GM12872 (cell line): ENCODE data around the gene SLC50A1.

ENCODE experiments used
- CTCF ChIP-seq: IDR thresholded peaks from 3 replicates; pipeline ENCODE4 v1.5.1; 2011; ENCODE audit warnings: low read depth, mild to moderate bottlenecking, low read length, moderate library complexity; ENCODE audit not compliant: insufficient read depth

SLC50A1 gene

DNA sequence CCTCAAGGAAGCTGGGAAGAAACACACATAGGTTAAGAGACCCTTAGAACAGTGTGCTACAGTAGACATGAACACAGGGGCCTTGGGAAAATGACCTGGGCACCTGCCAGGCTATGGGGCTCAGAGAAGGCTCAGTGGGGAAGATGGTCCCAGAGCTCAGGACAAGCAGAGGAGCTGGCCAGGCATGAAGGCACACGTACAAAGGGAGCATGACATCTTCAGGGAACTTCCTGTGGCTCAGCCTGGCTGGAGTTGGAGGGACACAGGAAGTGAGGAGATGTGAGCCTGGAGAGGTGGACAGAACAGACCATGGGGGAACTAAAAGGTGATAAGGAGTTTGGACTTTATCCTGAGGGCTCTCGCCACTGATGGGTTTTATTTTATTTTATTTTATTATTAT, 3.8 kb upstream of the SLC50A1 start:
- TF ChIP-seq CTCF: no peak

DNA sequence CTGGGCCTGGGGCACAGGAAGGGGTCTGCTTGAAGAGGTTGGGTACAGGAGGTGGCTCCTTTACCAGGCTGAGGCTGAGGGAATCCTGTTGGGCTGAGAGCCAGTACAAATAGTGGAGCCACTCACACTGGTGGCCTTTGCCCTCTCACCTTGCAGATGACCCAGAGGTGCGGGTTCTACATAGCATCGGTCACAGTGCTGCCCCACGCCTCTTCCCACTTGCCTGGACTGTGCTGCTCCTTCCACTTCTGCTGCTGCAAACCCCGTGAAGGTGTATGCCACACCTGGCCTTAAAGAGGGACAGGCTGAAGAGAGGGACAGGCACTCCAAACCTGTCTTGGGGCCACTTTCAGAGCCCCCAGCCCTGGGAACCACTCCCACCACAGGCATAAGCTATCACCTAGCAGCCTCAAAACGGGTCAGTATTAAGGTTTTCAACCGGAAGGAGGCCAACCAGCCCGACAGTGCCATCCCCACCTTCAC, 1.8 kb upstream of the SLC50A1 start:
- TF ChIP-seq CTCF: no peak

GRCh38 chr1:155134322-155134721, 1.3 kb upstream of the SLC50A1 start:
- no peak for TF ChIP-seq CTCF

DNA sequence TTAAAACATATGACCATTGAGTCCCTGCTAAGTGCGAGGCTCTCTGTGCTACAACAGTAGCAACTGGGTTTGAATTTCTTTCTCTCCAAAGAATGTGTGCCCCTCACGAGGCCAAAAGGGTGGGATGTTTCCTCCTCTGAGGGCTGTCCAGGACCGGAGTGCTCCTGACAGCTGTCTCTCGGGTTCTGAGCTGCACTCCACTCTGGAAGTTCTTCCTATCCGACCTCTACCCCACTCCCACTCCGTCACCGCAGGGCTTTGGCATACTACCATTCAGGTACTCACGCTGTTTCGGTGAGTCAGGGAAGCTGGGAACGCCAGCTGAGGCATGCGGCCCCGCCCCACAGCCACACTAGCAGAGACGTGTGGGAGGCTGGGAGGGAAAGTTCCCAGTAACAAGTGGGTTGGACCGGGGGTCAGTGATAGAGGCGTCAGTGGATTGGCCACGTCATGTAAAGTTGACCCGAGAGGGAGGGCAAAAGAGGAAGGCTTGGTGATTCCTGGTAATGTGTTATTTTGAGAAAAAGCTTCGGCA, 705 bp upstream of the SLC50A1 start:
- no peak for TF ChIP-seq CTCF

GRCh38 chr1:155136748-155137147, 1.1 kb downstream of the SLC50A1 start:
- no peak for TF ChIP-seq CTCF

DNA sequence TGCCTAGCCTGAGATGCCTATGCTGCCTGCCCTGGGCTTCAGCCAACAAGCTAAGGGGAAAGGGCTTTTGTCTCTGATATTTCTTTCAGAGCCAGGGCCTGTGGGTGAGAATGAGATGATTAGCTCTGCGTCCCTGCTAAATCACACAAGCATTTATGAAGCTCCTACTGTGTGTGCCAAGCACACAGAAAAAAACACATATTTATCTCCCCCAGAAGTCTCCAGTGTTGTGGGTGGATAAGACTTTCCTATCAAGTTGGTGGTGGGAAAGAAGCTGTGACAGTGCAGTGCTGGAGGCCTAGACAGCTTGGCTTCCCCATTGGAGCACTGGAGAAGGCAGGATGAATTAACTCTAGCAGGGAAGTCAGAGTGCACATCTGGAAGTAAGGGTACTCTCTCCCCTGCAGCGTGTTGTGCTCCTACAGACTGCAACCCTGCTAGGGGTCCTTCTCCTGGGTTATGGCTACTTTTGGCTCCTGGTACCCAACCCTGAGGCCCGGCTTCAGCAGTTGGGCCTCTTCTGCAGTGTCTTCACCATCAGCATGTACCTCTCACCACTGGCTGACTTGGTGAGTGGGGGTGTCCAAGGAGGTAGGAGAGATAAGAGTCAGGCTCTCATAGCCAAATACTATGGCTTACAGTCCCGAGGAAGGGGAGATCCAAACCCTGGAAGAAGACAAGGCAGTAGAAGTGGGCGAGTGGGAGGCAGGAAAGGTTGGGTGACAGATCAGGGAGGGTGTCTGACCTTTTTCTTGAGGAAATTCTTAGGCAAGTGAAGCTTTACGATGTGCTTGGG, 1.7 kb downstream of the SLC50A1 start:
- no peak for TF ChIP-seq CTCF

- TF ChIP-seq CTCF: no peak
Measured at GRCh38 chr1:155139895-155140629, 4.4 kb downstream of the SLC50A1 start, which contains the start of gene DPM3. TSS of gene DPM3 (minus strand) at chr1:155140531. CDS start at chr1:155140240, 291 bp downstream.
